ENCODE data around the gene ZNF787. TPM values are rescaled to one million over a fixed set of nuclear protein-coding genes. Genes with fewer than 3 reads are reported as not detected.
A peak's percentile ranks its signal among the peaks of the same experiment; 100 is the strongest.
"Not testable (repeated sequence)": the region's sequence is repeated elsewhere in the genome, so short reads cannot be mapped to it uniquely, and the experiment has no call there.

ZNF787 gene
- total and polyA plus RNA-seq, 2 of the 13 experiments (the other 11 are each of a cell fraction or from before 2014, with no cell fraction given) = 15.1 to 42.8 TPM

DNA sequence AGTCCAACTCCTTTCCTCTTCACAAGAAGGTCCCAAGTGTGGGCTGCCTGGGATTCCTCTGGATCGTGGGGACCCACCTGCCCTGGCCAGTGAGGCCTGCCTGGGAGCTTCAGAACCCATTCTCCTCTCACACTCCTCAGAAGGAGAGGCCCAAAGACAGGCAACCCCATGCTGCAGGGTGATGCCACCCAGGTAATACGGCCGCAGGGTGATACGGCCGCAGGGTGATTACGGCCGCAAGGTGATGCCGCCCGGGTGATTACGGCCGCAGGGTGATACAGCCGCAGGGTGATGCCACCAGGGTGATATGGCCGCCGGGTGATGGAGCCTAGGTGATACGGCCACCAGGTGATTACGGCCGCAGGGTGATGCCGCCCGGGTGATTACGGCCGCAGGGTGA is 22.9 kb downstream of the ZNF787 start:
- BruUV-seq (replicated peaks); H3K4me2 ChIP-seq (ENCODE audit: low read depth, low read length); H3K27ac ChIP-seq (ENCODE audit: extremely low read length, insufficient read depth, low read length); H3K27me3 ChIP-seq (ENCODE audit: control insufficient read depth in 1 of 2, insufficient read depth in 2 of 2, low read length in 2 of 2); CTCF ChIA-PET (ENCODE audit: low intra/inter-chr PET ratio, low total read pairs); H3K9ac ChIP-seq (ENCODE audit: insufficient read depth, low read depth, low read length); intact Hi-C loops (cut with micrococcal nuclease; ENCODE audit: unreplicated experiment); H3K4me1 ChIP-seq (ENCODE audit: insufficient read depth, low read length); POLR2A ChIA-PET; H2AFZ ChIP-seq (ENCODE audit: low read length); FAIRE-seq; DNase-seq (ENCODE audit: low spot score); ATAC-seq; H3K9me3 ChIP-seq (ENCODE audit: low read length); H3K4me3 ChIP-seq (replicated peaks in 1 of 3; ENCODE audit: insufficient read depth in 1 of 3, low read depth in 2 of 3, low read length in 3 of 3): not testable (repeated sequence)
- Histone ChIP-seq H3K79me2 (ENCODE audit: insufficient read depth, low read length) (peaks cover 37% of the 10 kb centered on the region), H3K36me3 (replicated peaks in 1 of 2; ENCODE audit: control insufficient read depth in 1 of 2, insufficient read depth in 2 of 2, low read length in 2 of 2) (peaks cover 39 to 80% of the 10 kb centered on the region in 2 experiments), H4K20me1 (ENCODE audit: insufficient read depth, low read length) (peaks cover 31% of the 10 kb centered on the region)
- 96% methylated on average over 14 of the region's 21 CpGs for WGBS (ENCODE audit: low lambda C conversion rate)
- in situ Hi-C loops (cut with HindIII; ENCODE audit: extremely low pct_ligation_motif_present, low pct_unique_long_range_greater_than_20kb) = loop anchor here (5.0 kb wide), 1 partner anchor 64 kb away; no protein-coding TSS in a partner anchor
- peak; percentile 57 for TF ChIP-seq RBM22 (optimal IDR thresholded peaks at IDR 0.05; ENCODE audit: low read length)

DNA sequence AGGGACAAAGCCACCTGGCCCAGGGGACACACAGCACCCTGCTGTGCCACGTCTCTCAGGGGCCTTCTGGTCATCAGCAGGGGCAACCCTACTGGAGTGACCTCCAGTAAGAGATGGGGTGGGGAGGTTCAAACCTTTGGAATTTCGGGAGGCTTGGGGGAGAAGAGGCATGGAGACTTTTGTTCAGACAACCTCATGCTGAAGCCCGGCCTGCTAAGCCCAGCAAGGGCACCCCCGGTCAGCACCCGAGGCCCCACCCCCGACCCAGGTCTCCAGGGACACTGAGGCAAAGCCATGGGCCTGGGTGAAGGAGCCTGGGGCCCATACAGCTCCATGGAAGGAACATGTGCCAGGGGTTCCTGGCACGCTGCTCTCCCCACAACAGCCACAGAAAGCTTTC is 23.3 kb downstream of the ZNF787 start:
- H3K4me1 ChIP-seq (ENCODE audit: insufficient read depth, low read length) = no peaks in the 10 kb centered on the region
- H3K4me3 ChIP-seq (replicated peaks in 1 of 3; ENCODE audit: insufficient read depth in 1 of 3, low read depth in 2 of 3, low read length in 3 of 3) = no peak overlapping the region
- peak; percentile 4 for TF ChIP-seq AGO2 (optimal IDR thresholded peaks at IDR 0.05; ENCODE audit: low read depth, low read length)
- TF ChIP-seq, protein P1, sequence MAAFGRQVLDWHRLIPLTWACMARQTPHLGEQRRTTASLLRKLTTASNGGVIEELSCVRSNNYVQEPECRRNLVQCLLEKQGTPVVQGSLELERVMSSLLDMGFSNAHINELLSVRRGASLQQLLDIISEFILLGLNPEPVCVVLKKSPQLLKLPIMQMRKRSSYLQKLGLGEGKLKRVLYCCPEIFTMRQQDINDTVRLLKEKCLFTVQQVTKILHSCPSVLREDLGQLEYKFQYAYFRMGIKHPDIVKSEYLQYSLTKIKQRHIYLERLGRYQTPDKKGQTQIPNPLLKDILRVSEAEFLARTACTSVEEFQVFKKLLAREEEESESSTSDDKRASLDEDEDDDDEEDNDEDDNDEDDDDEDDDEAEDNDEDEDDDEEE (CRISPR knock-in tag; IDR thresholded peaks at IDR 0.05) = no peak
- peaks cover 37% of the 10 kb centered on the region for H3K79me2 ChIP-seq (ENCODE audit: insufficient read depth, low read length)
- WGBS (ENCODE audit: low lambda C conversion rate) = 100% methylated on average over 3 of the region's 7 CpGs
- no peak overlapping the region for H3K4me2 ChIP-seq (ENCODE audit: low read depth, low read length)
- ChIA-PET CTCF (ENCODE audit: low intra/inter-chr PET ratio, low total read pairs) (no interaction called here), POLR2A (no interaction called here)
- in situ Hi-C loops (cut with HindIII; ENCODE audit: extremely low pct_ligation_motif_present, low pct_unique_long_range_greater_than_20kb) (loop anchor here (5.0 kb wide), 1 partner anchor 65 kb away; no protein-coding TSS in a partner anchor), intact Hi-C loops (cut with micrococcal nuclease; ENCODE audit: unreplicated experiment) (no loop called here)
- H4K20me1 ChIP-seq (ENCODE audit: insufficient read depth, low read length) = peaks cover 30% of the 10 kb centered on the region
- no peak overlapping the region for H3K27ac ChIP-seq (ENCODE audit: extremely low read length, insufficient read depth, low read length)
- no peak for DNase-seq (ENCODE audit: low spot score)
- H3K36me3 ChIP-seq (replicated peaks in 1 of 2; ENCODE audit: control insufficient read depth in 1 of 2, insufficient read depth in 2 of 2, low read length in 2 of 2) = peaks cover 41 to 83% of the 10 kb centered on the region in 2 experiments
- no peak for ATAC-seq
- no peak for FAIRE-seq
- no peak overlapping the region for H3K9ac ChIP-seq (ENCODE audit: insufficient read depth, low read depth, low read length)
- H3K9me3 ChIP-seq (ENCODE audit: low read length) = peaks cover 8% of the 10 kb centered on the region; the same call in 1 of the 2 replicates
- BruUV-seq (replicated peaks) = no TSS peak
- H2AFZ ChIP-seq (ENCODE audit: low read length) = no peak overlapping the region
- H3K27me3 ChIP-seq (ENCODE audit: control insufficient read depth in 1 of 2, insufficient read depth in 2 of 2, low read length in 2 of 2) = no peaks in the 10 kb centered on the region; a peak in 1 of 5 replicates

All from HepG2 (cell line).